Activated CD8-positive, alpha-beta memory T cell treated with anti-CD3 and anti-CD28 coated beads for 1 hour (primary cell): ENCODE data around the gene MBD3L5.
A peak's percentile ranks its signal among the peaks of the same experiment; 100 is the strongest.
"Not testable (repeated sequence)": the region's sequence is repeated elsewhere in the genome, so short reads cannot be mapped to it uniquely, and the experiment has no call there.

Experiments
- DNase-seq, 2 donors: peaks; one replicate each; pipeline ENCODE4 v3.0.0-alpha.2; 2020; ENCODE audit warnings: low read depth in 1 of 2; ENCODE audit errors: extremely low read depth in 1 of 2

Gene MBD3L5

DNA sequence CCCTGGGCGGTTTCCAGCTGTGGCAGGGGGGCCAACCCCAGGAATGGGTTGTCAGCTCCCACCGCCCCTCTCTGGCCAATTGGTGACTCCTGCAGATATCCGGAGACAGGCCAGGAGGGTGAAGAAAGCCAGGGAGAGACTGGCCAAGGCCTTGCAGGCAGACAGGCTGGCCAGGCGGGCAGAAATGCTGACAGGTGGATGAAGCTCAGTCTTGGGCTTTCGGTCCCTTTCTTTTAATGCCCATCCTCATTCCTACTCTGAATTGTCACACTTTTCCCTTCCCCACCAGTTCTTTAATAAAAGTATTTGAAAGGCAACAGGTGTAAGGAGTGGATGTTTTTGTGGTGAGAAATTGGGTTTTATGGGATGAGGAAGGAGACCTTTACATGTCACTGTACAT is 21.0 kb downstream of the MBD3L5 start:
- DNase-seq: not testable (repeated sequence)

DNA sequence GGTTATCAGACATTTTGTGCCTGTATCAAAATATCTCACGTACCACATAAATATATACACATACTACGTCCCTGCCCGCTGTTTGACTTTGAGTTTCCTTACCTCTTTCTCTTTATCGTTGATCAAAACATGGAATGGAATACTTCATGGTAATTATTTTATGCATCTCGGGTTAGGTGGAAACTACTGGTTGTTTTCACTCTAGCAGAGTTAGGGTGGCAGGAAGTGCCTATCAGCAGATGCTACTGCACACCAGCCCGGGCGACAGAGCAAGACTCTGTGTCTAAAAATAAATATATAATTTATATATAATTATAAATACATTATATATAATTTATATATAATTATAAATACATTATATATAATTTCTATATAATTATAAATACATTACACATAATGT is 22.5 kb downstream of the MBD3L5 start:
- DNase-seq: not testable (repeated sequence)

DNA sequence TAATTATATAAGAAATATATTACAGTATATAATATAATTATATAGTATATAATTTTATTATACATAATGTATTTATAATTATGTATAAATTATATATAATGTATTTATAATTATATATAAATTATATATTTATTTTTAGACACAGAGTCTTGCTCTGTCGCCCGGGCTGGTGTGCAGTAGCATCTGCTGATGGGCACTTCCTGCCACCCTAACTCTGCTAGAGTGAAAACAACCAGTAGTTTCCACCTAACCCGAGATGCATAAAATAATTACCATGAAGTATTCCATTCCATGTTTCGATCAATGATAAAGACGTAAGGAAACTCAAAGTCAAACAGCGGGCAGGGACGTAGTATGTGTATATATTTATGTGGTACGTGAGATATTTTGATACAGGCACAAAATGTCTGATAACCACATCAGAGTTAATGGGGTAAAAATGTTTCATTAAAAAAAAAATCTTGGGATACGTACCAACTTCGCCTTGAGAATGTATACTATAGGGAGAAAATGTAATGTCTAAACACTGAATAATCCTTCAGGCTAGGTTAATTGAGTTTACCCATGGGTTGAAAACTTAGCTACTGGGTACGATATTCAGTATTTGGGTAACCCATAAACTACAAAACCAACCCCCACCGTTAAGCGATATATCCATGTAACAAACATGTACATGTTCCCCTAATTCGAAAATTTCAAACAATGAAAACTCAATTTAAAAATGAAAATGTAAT is 24.4 kb downstream of the MBD3L5 start:
- DNase-seq: not testable (repeated sequence)

DNA sequence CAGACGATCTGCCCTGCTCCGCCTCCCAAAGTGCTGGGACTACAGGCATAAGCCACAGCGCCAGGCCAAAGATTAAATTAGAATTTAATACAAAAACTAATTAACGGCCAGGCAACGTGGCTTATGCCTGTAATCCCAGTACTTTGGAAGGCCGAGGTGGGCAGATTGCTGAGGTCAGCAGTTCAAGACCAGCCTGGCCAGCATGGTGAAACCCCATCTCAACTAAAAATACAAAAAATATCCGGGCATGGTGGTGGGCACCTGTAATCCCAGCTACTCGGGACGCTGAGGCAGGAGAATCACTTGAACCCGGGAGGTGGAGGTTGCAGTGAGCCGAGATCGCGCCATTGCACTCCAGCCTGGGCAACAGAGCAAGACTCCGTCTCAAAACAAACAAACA is 25.3 kb downstream of the MBD3L5 start:
- not testable (repeated sequence) for DNase-seq

DNA sequence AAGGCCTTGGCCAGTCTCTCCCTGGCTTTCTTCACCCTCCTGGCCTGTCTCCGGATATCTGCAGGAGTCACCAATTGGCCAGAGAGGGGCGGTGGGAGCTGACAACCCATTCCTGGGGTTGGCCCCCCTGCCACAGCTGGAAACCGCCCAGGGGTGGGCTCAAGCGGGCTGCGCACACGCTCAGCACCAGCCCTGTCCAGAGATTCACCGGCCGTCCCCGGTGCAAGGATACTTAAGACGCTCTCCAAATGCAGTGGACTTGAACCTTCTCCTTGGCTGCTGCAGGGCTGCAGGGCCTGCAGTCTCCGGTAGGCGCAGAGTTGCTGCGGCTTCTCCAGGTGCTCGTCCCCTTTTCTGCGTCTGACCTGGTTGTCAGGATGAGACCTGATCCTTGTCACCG is 26.0 kb downstream of the MBD3L5 start:
- DNase-seq: not testable (repeated sequence)

DNA sequence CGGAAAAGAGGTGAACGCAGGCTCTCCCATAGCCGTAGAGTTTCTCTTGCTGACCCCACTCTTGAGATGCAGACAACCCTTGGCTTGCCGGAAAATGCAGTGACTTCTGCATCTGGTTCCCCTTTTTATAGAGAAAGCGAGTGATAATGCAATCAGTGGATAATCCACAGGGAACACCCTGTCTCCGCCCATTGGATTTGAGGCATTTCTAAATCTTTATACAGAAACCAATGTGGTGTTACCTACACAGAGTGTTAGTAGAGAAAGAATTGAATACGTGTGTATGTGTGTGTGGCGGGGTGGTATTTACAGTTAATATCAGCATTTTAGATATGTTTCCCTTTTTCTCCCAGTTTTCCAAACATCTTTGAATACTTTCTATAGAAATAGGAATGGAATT is 28.2 kb downstream of the MBD3L5 start, which contains the start of gene MBD3L3:
Gene MBD3L3 (minus strand): TSS at position 101 of the 400 bp plus-strand sequence. CDS start 71 bp downstream, at position 30.
- DNase-seq: not testable (repeated sequence)

DNA sequence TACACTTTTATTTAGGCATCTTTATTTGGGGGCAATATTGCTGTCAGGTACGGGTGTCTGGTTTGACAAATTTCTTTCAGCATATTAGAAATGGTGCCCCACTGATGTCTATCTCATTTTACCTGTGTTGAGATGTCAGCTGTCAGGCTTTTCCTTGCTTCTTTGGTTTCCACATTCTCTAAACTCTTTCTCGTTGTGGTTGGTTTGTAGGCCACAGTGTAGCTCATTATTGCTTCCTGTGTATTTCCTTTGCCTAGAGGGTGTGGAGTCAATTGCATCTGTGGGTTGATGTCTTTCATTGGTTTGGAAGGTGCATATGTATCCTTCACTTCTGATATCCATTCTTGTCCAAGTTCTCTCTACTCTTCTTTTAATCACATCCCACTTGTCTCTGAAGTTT is 29.6 kb downstream of the MBD3L5 start:
- DNase-seq: not testable (repeated sequence)

DNA sequence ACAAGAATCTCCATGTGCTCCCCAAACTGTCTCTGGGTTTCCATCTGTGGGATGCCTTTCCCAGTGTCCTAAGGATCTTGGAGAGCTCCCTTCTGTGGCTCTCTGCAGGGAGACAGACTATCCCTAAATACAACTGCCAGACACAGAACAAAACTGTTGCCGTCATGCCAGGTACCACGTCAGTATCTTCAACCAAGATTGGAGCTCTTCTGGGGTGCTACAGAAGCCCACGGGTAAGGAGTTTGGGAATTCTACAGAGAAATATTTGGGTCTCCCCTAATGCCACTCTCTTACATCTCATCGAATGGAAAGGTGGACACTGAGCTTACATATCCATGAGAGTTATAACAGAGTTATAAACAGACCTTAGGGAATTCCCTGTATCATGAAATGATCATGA is 33.0 kb downstream of the MBD3L5 start:
- DNase-seq: no peak

DNA sequence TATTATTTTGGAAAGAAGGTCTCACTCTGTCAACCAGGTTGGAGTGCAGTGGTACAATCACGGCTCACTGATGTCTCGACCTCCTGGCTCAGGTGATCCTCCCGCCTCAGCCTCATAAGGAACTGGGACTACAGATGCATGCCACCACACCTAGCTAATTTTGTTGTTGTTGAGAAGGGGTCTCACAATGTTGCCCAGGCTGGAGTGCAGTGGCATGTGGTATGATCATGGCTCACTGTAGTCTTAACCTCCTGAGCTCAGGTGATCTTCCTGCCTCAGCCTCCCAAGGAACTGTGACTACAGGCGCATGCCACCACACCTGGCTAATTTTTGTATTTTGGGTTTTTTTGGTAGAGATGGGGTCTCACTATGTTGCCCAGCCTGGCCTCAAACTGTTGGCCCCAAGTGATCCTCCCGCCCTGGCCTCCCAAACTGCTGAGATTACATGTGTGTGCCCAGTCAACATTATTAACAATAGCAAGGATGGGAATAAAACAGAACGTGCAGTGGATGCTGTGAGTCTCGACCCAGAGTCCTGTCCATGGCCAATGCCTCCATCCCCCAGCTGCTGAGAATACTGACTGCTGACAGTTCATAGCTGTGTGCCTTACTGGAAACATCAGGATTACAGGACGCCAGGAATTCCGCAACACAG is 33.5 kb downstream of the MBD3L5 start:
- DNase-seq: no peak

DNA sequence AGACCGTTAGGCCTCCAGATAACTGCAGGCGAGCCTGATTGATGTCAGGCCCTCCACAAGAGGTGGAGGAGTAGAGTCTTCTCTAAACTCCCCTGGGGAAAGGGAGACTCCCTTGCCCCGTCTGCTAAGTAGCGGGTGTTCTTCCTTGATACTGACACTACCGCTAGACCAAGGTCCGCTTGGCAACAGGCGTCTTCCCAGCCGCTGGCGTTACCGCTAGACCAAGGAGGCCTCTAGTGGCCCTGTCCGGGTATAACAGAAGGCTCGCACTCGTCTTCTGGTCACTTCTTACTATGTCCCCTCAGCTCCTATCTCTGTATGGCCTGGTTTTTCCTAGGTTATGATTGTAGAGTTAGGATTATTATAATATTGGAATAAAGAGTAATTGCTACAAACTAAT is 36.7 kb downstream of the MBD3L5 start:
- DNase-seq: not testable (repeated sequence)

DNA sequence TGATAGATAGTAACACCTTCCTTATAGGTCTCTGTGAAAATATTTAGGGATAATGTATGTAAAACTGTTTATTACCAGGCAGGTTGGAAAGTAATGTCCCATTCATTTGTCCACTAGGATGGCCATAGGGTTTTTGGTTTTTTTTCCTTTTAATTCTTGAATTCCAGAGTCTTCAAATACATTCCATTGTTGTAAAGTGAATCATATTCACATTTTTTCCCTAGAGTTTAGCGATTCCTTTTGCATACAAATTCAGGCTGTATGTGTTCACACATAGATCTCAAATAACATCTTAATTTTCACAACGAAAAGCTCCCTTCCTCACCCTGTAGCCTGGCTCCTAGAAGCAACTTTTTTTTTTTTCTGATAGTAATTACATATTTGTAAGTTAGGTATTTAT is 37.3 kb downstream of the MBD3L5 start:
- no peak for DNase-seq

DNA sequence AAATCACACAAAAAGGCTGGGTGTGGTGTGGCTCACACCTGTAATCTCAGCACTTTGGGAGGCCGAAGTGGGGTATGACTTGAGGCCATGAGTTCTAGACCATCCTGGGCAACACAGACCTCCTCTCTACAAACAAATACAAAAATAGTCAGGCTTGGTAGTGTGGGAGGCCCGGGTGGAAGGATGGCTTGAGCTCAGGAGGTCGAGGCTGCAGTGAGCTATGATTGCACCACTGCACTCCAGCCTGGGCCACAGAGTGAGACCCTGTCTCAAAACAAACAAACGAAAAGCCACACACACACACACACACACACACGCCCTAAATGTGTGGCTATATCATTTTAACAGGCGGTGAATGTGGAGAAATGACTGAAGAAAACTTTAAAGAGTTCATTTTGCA is 38.2 kb downstream of the MBD3L5 start:
- no peak for DNase-seq

DNA sequence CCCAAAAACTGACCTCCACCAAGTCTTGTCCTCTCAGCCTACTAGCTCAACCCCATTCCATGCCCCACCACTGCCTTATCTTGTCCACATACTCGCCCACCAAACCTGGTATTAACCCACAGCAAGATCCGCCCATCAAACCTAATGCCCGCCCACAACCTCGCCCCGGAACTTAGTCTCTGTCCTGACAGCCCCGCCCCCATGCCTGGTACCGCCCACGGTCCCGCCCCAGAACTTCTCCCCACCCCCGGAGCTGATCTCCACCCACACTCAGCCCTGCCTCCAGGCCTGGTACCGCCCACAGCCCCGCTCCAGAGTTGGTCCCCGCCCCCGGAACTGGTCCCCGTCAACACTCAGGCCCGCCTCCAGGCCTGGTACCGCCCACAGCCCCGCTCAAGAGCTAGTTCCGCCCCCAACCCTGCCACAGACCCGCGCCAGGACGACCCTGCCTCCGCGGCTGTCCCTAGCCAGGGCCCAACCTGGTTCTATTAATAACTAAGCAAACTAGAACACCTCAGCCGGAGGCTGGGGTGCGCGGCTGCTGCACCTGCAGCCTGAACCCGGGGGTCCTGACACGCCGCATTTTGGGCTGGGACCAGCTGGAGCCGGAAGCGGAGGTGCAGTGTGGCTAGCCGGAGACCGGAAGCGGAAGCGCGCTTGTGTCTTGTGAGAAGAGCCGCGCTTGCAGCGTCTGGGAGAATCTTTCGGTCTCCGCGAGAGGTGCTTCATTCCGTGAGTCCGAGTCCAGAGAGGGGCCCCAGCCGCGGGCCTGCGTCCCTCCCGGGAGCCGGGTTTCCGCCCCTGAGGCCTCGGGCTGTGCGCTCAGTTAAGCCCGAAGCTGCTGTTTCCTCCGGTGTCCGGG is 38.9 kb downstream of the MBD3L5 start, which contains the start of gene ZNF557:
Gene ZNF557 (plus strand): TSS at position 662 of the 862 bp plus-strand sequence. CDS start 5,372 bp downstream, outside the sequence.
- DNase-seq: peak; percentile 97 to 98

DNA sequence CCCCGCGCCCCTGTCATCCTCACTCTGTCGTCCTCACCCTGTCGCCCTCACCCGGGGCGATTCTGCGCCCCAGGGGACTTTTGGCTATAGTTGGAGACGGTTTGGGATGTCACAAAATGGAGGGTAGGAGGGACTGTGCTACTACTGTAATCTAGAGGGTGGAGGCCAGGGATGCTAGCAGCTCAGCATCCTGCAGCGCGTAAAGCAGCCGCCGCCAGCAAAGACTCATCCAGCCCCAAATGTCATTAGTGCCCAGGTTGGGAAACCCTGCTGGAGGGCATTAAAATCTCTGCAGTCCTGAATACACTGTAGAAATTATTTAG is 39.5 kb downstream of the MBD3L5 start:
- DNase-seq: no peak

DNA sequence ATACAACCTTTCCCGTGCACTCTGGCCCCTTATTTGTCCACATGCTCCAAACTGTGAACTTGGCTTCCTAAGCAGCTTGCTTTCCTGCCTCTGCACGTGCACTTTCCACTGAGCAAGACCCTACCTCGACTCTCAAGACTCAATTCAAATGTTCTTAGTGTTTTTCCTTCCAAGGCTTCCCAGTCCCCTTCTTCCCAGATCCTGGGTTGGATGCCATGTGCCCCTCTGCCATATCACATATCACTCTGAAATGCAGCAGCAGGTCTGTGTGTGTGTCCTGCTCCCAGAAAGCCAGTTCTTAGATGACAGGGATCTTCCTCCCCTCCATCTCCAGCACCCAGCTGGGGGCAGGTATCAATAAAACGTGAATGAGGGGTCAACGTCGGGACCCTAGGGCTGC is 42.2 kb downstream of the MBD3L5 start:
- DNase-seq: no peak

DNA sequence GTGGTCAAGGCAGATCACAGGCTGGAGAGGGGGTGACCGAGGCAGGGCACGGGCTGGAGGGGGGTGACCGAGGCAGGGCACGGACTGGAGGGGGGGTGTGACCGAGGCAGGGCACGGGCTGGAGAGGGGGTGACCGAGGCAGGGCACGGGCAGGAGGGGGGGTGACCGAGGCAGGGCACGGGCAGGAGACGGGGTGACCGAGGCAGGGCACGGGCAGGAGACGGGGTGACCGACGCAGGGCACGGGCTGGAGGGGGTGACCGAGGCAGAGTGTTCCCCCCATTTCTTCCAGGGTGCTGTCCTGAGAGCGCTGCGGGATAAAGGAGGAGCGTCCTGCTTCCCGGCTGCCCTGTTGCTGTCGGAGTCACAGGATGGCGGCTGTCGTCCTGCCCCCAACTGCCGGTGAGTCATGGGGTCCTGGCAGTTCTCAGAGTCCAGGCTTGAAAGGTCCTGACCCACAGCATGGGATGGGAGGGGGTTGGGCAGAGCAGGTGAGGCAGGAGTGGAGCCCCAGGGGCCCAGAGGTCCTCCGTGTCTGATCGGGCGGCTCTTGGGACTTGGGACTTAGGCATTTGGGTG is 44.4 kb downstream of the MBD3L5 start:
- DNase-seq: no peak

DNA sequence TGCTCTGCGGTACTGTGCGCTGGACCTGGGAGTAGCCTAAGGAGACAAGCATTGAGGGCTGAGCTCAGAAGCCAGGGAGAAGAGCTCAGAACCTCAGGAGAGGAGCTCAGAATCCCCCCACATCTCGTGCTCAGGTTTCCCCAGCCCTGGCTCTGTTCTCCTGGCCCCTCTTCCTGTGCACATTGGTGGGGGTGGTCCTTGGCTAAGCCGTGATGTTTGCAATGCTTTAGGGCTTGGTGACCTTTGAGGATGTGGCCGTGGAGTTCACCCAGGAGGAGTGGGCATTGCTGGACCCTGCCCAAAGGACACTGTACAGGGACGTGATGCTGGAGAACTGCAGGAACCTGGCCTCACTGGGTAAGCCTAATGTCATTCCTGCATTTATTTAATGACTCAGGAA is 45.8 kb downstream of the MBD3L5 start:
- no peak for DNase-seq

DNA sequence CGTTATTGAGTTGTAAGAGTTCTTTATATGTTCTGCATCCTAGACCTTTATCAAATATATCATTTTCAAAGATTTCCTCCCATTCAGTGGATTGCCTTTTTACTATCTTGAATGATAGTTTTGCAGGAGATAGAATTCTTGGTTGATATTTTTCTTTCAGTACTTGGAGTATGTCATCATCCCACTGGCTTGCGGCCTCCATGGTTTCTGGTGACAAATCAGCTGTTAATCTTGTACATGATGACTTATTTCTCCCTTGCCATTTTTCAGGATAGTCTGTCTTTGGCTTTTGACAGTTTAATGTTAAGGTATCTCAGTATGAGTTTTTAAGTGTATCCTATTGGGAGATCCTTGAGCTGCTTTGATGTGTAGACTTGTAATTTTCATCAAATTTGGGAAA is 47.6 kb downstream of the MBD3L5 start:
- no peak for DNase-seq
